Smooth muscle cell of the brain vasculature (primary cell): Measurements from ENCODE around the gene GADD45B.
"Not testable (repeated sequence)": the region's sequence is repeated elsewhere in the genome, so short reads cannot be mapped to it uniquely, and the experiment has no call there.

Source experiments
- DNase-seq: peaks from one replicate; pipeline ENCODE4 v3.0.0-alpha.2; 2012; ENCODE audit warnings: low read depth, low spot score

The GADD45B gene

GRCh38 chr19:2514981-2515518 is 39.1 kb downstream of the GADD45B start:
- DNase-seq, result no peak

DNA sequence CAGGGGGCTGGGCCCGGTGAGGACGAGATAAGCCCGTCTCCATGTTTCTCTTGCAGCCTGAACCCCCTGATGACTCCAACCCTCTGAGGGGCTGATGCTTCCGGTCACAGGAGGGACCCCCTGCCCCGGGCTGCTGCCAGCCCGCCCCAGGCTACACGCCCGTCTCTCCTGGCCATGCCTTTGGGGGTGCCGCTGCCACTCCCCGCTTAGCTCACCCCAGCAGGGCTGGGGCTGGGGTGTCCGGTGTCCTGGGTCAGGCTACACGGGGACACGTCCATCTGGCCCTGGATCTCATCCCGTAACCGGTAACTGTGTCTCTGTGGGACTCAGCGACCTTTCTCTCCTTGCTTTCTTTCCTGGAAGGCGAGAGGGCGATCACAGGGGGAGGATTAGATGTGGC is 40.8 kb downstream of the GADD45B start:
- DNase-seq, result no peak

DNA sequence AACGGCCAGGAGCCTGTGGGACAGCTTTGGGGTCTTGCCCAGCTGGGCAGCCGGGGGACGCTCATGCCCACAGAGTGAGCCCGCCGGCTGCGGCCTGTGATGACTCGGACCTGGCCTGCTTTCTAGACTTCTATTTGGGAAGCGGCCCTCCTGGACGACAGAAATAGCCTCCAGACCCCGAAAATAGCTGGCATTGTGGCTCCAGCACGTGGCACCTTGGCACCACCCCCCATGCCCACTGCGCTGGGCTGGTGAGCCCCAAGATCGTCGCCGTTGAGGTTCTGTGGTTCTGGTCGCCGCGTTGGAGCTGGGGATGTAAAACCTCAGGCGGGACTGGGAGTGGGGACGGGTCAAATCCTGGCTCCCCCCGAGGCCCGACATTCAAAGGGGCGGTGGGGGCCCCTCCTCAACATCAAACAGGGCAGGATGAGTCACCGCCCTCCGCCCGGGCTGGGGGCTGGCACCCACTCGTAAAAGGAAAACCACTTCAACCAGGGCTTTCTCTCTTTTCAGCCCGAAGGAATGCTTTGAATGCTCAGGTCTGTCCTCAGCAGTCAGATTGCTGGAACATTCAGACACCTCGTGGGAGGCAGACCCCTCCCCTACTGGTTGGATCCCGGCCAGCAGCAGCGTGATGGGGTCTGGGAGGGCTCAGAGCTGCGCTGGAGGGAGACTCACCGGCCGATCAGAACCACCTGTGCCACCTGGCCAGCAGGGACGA is 42.1 kb downstream of the GADD45B start:
- no peak for DNase-seq

- not testable (repeated sequence) for DNase-seq
Measured at GRCh38 chr19:2518856-2519255, 42.9 kb downstream of the GADD45B start.

DNA sequence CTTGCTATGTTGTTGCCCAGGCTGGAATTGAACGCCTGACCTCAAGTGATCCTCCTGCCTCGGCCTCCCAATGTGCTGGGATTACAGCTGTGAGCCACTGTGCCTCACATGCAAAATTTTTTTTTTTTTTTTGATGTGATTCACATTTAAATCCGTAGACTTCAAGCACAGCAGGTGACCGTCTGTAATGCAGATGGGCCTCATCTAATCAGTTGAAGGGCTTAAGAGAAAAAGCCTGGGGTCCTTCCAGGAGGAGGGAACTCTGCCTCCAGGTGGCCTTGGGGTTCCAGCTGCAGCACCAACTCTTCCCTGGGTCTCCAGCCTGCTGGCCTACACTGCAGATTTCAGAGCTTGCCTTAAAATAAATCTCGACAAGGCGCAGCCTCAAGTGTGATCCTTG is 43.6 kb downstream of the GADD45B start:
- no peak for DNase-seq

DNA sequence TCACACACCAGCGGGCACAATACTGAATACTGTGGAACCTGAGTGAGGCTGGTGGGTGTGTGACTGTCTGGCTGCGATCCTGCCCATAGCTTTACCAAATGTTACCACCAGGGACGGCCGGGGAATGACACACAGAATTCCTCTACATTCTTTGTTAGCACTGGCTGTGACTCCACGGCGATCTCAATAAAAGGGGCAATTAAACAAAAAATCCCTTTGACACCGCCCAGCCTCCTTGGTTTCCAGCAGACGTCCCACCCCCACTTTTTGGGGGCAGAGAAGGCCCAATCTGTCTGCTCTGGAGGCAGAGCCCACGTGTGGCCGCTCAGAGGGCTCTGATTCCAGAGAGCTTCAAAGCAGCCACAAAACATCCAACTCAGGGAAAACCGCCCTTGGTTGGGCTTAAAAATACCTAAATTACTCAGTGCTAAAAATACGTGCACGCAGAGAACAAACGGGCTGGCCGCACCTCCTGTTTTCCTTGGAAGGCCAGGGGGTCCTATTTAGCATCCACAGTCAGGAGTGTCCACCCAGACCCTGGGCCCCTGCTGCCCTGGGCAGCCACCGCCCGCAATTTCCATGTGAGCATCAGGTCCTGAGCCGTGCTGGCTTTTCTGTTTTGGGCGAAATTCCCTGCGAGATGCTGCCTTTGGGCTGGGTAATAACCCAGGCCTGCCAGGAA is 47.8 kb downstream of the GADD45B start:
- no peak for DNase-seq

GRCh38 chr19:2524361-2524839 is 48.5 kb downstream of the GADD45B start:
- DNase-seq, result no peak

DNA sequence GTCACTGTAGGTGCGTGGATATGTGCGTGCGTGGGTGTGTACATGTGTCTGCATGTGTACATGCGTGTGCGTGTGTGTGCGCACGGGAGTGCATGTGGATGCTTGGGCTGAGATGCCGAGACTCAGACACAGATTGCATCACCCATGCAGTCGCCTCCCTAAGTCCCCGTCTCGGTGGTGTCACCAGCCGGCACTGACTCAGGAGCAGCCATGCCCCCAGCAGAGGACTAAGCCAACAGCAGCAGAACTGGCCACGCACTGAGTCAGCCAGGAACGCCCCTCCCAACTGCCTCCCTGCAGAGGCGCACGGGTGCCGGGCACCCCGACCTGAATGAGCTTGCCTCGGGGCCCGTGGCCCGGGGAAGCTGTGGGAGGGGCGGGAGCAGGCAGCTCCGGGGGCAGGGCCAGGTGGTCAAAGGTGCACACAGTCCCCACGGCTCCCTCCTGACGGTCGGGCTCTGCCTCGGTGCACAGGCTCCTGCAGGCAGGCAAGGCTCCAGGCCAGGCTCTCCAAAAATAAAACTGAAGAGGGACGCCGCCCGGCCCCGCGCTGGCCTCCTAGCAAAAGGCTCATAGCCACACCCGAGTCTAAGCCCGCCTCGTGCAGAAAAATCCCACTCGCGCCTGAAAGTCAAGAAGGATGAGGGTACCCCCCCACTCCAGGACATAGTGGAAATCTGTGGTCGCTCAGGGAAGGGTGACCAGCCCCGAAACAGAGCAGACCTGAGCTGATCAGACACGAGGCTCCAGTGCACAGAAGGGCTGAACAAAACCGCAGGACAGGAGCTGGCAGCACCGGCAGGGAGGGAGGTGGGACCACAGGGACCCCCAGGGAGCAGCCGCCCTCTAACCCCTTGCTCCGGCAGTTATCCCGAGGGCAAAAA is 49.2 kb downstream of the GADD45B start:
- DNase-seq, result no peak

GRCh38 chr19:2527171-2527570 is 51.2 kb downstream of the GADD45B start:
- DNase-seq, result no peak

DNA sequence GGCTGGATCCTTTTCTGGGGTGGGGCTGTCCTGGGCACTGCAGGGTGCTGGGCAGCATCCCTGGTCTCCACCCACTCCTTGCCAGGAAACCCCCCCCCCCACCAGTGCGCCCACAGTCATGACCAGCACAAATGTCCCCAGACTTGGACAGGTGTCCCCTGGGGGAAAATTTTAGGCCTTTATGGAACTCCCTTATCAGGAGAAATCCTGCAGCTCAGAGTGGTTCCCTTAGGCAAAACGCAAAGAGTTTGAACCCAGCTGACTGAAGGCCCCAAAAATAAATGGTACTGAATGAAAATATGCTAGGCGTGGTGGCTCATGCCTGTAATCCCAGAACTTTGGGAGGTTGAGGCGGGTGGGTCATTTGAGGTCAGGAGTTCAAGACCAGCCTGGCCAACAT is 51.8 kb downstream of the GADD45B start:
- no peak for DNase-seq
